Stimulated activated CD8-positive, alpha-beta memory T cell treated with anti-CD3 and anti-CD28 coated beads, Interleukin-4, amount 100 ng/mL, for 48 hours (primary cell): ENCODE data around the gene ACOT2.
"Not testable (repeated sequence)": the region's sequence is repeated elsewhere in the genome, so short reads cannot be mapped to it uniquely, and the experiment has no call there.

Experiments used
- DNase-seq: peaks from one replicate; pipeline ENCODE4 v3.0.0-alpha.2; 2020

ACOT2 gene, protein sequence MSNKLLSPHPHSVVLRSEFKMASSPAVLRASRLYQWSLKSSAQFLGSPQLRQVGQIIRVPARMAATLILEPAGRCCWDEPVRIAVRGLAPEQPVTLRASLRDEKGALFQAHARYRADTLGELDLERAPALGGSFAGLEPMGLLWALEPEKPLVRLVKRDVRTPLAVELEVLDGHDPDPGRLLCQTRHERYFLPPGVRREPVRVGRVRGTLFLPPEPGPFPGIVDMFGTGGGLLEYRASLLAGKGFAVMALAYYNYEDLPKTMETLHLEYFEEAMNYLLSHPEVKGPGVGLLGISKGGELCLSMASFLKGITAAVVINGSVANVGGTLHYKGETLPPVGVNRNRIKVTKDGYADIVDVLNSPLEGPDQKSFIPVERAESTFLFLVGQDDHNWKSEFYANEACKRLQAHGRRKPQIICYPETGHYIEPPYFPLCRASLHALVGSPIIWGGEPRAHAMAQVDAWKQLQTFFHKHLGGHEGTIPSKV

DNA sequence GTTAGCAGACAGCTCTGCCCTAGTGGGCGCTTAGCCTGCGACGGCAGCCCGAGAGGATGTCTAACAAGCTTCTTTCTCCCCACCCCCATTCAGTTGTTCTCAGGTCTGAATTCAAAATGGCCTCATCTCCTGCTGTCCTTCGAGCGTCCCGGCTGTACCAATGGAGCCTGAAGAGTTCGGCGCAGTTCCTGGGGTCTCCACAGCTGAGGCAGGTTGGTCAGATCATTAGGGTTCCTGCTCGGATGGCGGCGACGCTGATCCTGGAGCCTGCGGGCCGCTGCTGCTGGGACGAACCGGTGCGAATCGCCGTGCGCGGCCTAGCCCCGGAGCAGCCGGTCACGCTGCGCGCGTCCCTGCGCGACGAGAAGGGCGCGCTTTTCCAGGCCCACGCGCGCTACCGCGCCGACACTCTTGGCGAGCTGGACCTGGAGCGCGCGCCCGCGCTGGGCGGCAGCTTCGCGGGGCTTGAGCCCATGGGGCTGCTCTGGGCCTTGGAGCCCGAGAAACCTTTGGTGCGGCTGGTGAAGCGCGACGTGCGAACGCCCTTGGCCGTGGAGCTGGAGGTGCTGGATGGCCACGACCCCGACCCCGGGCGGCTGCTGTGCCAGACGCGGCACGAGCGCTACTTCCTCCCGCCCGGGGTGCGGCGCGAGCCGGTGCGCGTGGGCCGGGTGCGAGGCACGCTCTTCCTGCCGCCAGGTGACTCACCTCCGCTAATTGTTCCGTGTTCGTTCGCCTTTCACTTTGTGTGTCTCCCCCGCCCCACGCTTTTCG lies at the start of gene ACOT2:
Gene ACOT2 (plus strand): TSS at position 29 of the 774 bp plus-strand sequence. CDS start 28 bp downstream, at position 57.
- DNase-seq: peak; percentile 85

DNA sequence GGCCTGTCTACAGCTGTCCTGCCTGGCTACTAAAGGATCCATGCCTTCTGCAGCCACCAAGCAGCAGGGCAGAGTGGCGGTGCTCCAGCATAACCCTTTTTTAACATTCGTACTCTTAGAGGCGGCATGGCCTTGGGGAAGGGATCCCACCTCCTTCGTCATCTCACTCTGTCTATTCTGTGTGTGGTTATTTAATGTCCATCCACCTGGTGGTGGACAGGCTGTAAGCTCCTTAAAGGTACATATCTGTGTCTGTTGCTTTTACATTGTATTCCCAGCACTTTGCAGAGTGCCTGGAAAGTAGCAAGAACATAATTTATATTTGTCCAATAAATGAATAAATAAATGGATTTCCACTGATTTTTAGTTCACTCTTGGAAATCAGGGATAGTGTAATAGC lies 47.8 kb upstream of the ACOT2 start:
- DNase-seq: no peak

- no peak for DNase-seq
Observed at GRCh38 chr14:73524493-73524892, 44.5 kb upstream of the ACOT2 start.

GRCh38 chr14:73526036-73526984 lies 42.7 kb upstream of the ACOT2 start:
- no peak for DNase-seq

DNA sequence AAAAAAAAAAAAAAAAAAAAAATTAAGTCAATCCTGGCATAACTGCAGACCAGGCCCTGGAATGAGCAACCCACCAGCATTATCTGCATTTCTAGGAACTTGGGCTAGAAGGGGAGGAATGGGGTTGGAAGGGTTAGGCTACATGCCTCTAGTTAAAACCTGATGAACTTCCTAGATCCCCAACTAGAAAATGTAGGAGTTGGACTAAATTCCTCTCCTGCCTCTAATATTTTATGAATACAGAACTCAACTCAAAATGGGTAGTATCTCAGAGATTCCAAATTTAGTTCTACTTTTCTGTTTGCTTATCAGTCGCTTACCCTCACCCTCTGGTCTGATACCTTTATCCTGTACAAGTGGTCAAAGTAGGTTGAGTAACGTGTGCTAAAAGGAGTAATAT lies 39.7 kb upstream of the ACOT2 start:
- not testable (repeated sequence) for DNase-seq

DNA sequence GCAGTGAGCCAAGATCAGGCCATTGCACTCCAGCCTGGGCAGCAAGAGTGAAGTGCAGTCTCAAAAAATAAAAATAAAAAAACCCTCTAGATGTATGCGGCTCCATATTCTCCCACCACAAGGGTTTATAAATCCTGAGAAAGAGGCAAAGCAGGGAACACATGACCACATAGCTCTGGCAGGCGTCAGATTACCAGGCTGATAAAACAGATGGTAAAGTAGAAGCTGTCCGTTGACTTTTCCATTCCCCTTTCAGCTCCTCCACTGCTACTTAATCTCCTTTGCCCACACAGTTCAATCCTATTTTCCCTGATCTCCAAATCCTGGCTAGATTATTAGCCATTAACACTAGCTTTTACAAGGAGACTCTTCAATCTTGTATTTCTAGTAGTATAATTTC lies 37.0 kb upstream of the ACOT2 start:
- DNase-seq: not testable (repeated sequence)

- peak; percentile 31 for DNase-seq
Observed at GRCh38 chr14:73537244-73538045, 31.6 kb upstream of the ACOT2 start.

- peak; percentile 73 for DNase-seq
Observed at GRCh38 chr14:73539017-73539416, 30.0 kb upstream of the ACOT2 start.

GRCh38 chr14:73542961-73543360 lies 26.1 kb upstream of the ACOT2 start:
- DNase-seq: not testable (repeated sequence)

- not testable (repeated sequence) for DNase-seq
Observed at GRCh38 chr14:73545353-73545752, 23.7 kb upstream of the ACOT2 start.

DNA sequence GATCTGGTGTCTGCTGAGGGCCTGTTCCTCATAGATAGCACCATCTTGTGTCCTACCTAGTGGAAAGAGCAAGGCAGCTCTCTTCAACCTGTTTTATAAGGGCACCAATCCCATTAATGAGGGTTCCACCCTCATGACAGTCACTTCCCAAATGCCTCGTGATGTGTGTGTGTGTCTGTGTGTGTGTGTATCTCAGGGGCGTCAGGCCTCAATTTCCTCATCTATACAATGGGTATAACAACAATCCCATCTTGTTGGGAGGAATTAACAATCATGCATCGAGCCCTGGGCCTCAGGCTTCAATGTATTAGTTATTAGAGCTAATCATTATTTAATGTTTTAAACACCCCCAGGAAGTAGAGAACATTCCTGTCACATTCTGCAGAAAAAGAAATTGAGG lies 19.9 kb upstream of the ACOT2 start:
- DNase-seq: not testable (repeated sequence)

DNA sequence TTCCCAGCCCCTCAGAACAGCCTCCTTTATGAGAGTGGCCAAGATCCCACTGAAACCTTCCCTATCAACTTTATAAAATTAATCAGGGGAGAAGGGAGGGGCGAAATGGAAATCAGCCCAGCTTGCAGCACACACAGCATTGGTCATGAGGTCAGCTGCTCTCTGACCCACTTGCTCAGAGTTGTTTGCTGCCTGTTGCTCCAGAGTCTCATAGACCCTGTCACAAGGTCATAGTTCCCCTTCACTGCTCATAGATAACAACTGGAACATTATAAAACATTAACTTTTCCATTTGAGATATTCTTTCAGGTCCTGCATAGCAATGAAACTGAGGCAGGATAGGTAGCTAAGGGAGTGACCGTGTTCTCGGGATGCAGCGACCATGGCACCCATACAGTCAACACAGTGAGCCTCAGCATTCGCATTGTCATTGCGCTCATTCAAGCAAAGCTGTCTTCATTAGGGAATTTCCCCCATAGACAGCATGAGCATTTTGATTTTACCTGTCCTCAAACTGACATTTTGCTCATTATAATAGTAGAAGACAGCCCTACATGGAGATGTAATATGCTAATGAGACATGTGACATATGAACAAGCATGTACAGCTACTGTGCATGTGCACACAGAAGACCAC lies 19.0 kb upstream of the ACOT2 start:
- DNase-seq: not testable (repeated sequence)

GRCh38 chr14:73553845-73554244 lies 15.2 kb upstream of the ACOT2 start:
- DNase-seq: no peak

DNA sequence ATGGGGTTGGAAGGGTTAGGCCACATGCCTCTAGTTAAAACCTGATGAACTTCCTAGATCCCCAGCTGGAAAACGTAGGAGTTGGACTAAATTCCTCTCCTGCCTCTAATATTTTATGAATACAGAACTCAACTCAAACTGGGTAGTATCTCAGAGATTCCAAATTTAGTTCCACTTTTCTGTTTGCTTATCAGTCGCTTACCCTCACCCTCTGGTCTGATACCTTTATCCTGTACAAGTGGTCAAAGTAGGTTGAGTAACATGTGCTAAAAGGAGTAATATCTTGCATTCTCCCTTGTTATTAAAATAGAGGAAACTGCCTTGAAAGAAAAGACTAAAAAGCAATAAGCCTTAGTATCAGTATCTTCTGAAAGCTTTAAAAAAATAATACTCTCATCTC lies 11.8 kb upstream of the ACOT2 start:
- not testable (repeated sequence) for DNase-seq

DNA sequence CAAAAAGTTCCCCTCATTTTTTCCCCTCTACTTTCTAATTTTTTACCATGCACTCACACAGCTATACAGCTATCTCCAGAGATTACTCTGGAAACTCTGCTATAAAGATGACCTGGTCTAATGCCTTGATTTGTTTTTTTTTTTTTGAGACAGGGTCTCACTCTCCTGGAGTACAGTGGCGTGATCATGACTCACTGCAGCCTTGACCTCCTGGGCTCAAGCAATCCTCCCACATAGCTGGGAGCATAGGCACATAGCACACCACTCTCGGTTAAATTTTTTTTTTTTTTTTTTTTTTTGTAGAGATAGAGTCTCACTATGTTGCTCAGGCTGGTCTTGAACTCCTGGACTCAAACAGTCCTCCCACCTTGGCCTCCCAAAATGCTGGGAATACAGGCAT lies 10.8 kb upstream of the ACOT2 start:
- DNase-seq: not testable (repeated sequence)

- DNase-seq: not testable (repeated sequence)
Observed at GRCh38 chr14:73562256-73562655, 6.8 kb upstream of the ACOT2 start.

GRCh38 chr14:73562696-73563095 lies 6.3 kb upstream of the ACOT2 start:
- DNase-seq: not testable (repeated sequence)

DNA sequence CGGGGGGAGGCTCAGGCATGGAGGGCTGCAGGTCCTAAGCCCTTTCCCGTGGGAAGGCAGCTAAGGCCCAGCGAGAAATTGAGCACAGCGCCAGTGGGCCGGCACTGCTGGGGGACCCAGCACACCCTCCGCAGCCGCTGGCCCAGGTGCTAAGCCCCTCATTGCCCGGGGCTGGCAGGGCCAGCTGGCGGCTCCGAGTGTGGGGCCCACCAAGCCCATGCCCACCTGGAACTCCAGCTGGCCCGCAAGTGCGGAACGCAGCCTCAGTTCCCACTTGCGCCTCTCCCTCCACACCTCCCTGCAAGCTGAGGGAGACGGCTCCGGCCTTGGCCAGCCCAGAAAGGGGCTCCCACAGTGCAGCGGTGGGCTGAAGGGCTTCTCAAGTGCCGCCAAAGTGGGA lies 2.6 kb upstream of the ACOT2 start:
- not testable (repeated sequence) for DNase-seq

GRCh38 chr14:73566935-73567334 lies 2.1 kb upstream of the ACOT2 start:
- not testable (repeated sequence) for DNase-seq

DNA sequence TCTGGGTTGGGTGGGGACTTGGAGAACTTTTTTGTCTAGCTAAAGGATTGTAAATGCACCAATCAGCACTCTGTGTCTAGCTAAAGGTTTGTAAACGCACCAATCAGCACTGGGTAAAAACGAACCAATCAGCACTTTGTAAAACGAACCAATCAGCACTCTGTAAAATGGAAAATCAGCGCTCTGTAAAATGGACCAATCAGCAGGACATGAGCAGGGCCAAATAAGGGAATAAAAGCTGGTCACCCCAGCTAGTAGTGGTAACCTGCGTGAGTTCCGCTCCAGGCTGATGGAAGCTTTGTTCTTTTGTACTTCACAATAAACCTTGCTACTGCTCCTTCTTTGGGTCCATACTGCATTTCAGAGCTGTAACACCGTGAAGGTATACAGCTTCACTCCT lies 1.7 kb upstream of the ACOT2 start:
- DNase-seq: no peak
